ENCODE measurements around the gene ARHGAP12.

The ARHGAP12 gene

GRCh38 chr10:31948021-31948420 lies 19.4 kb upstream of the ARHGAP12 start:
- FAIRE-seq: no peak

GRCh38 chr10:31947144-31947926 lies 18.7 kb upstream of the ARHGAP12 start:
- peak; percentile 94 for FAIRE-seq

DNA sequence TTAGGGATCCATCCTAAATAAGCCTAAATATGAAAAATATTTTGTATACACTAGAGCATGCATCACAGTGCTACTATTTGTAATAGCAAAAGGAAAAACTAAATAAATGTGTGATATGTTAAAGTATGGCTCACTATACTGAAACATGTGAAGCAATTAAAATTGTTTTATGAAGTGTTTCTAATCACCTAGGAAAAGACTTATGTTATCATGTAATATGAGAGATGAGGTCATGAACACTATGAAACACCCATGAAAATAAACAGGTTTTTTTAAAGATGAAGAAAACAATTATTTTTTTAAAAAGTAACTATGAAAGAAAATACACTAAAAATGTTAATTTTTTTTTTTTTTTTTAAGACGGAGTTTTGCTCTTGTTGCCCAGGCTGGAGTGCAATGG lies 16.8 kb upstream of the ARHGAP12 start:
- FAIRE-seq: no peak

DNA sequence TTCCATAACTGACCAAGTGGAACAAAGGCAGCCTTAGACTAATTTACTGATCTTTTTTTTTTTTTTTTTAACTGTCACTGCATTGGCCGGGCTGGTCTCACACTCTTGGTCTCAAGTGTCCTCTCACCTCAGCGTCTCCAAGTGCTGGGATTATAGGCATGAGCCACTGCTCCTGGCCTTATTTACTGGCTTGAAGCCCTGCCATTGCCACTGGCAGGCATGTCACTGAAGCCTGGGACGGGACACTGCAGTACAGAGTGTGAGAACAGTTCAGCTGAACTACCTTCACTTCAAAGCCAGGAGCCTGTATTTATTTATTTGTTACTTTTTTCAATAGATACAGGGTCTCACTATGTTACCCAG lies 15.4 kb upstream of the ARHGAP12 start:
- no peak for FAIRE-seq

DNA sequence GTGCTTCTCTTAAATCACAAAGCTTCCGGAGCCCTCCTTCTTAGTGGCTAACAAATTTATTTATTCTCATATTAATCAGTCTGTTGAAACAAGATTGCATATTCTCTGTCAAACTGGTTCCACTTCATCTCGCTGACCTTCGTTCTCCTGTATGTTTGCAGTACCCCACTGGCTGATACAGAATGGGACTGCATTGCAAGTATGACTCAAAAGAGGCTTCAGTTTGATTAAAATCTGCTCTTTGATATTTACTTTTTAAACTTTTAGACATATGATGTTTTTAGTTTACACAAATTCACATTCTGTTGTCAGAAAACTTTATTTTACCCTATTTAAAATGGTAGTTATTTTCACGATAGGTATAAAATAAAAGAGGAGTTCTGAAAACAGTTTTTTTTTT lies 14.3 kb upstream of the ARHGAP12 start:
- FAIRE-seq: peak; percentile 89

- FAIRE-seq: no peak
Measured at GRCh38 chr10:31942435-31942834, 13.8 kb upstream of the ARHGAP12 start.

GRCh38 chr10:31940839-31941653 lies 12.4 kb upstream of the ARHGAP12 start:
- no peak for FAIRE-seq

GRCh38 chr10:31939797-31940708 lies 11.4 kb upstream of the ARHGAP12 start:
- FAIRE-seq: no peak

GRCh38 chr10:31937371-31937770 lies 8.7 kb upstream of the ARHGAP12 start:
- no peak for FAIRE-seq

GRCh38 chr10:31936933-31937332 lies 8.3 kb upstream of the ARHGAP12 start:
- no peak for FAIRE-seq

DNA sequence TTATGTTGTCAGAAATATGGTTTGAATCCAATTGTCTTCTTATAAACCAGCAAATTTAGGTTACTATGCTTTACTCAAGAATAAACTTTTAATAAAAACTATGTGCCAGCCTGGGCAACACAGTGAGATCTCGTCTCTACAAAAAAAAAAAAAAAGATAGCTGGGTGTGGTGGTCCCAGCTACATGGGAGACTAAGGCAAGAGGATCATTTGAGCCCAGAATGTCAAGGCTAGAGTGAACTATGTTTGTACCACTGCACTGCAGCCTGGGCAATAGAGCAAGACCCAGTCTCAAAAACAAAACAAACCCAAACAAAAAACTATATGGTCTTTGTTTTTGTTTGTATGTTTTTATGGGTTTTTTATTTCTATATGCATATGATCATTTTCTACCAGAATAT lies 7.5 kb upstream of the ARHGAP12 start:
- no peak for FAIRE-seq

DNA sequence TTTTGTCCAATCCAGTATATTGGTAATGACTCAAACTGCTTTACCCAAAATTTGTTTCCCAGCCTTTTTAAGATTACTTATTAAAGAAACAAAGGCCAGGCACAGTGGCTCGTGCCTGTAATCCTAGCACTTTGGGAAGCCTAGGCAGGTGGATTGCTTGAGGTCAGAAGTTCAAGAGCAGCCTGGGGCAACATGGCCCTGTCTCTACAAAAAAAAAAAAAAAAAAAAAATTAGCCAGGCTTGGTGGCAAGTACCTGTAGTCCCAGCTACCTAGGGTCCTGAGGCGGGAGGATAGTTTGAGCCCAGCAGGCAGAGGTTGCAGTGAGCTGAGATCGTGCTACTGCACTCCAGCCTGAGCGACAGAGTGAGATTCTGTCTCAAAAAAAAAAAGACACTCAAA lies 7.0 kb upstream of the ARHGAP12 start:
- no peak for FAIRE-seq

DNA sequence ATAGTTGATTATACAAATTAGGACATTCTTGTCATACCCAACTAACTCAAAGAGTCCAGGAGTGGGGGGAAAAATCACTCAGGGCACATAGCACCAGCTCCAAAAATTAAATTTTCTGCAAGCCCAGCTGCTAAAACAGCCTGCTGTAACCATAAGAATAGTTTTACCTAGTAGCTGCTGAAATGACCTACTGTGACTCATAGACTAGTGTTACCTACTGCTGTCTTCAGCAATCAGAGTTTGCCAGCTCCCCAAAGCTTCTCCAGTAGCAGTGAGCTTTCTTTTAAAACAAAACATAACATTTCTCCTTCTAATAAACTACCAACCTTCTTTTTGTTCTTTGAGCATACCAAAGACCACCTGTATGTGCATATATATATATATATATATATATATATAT lies 4.2 kb upstream of the ARHGAP12 start:
- no peak for FAIRE-seq

- FAIRE-seq: no peak
Measured at GRCh38 chr10:31930856-31931255, 2.2 kb upstream of the ARHGAP12 start.

- FAIRE-seq: peak; percentile 33
Measured at GRCh38 chr10:31930023-31930751, 1.6 kb upstream of the ARHGAP12 start.

GRCh38 chr10:31929261-31930022 lies 811 bp upstream of the ARHGAP12 start:
- FAIRE-seq: no peak

GRCh38 chr10:31927884-31928548 lies 615 bp downstream of the ARHGAP12 start:
- no peak for FAIRE-seq

DNA sequence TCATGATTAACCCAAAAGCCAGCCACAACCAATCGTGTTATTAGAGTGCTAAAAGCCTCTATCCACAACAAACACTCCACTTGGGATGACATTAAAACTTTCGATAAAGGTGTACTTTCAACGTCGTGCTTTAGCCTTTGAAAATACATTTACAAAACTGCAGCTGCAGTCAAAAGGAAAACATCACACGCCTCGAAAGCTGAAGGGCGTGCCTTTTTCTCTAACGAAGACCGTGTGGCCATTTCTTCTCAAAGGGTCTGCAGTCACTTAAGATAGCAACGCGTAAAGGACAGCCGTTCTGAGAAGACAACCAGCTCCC lies 1.1 kb downstream of the ARHGAP12 start:
- no peak for FAIRE-seq

- FAIRE-seq: no peak
Measured at GRCh38 chr10:31926765-31927564, 1.7 kb downstream of the ARHGAP12 start.

GRCh38 chr10:31926160-31926559 lies 2.5 kb downstream of the ARHGAP12 start:
- FAIRE-seq: no peak

Measured in islet of Langerhans (tissue), 1 donor.